Body of pancreas (tissue), 4 donors: Measurements from ENCODE around the gene ATAT1. TPM values are rescaled to one million over a fixed set of nuclear protein-coding genes. Genes with fewer than 3 reads are reported as not detected.

Source experiments
- ATAC-seq: fragments of 150-250 bp; one replicate; pipeline ENCODE4 v1.9.1; 2016
- DNase-seq, 4 donors: peaks; one replicate each; pipeline ENCODE4 v3.0.0-alpha.2; 2019
- H3K27ac ChIP-seq, 4 donors: fragments of 200-600 bp; sonication (generic); 1 replicate in 3 of 4; 2 replicates in 1 of 4; pipeline versions ENCODE4 v1.5.1 to v1.6.1; 2016 to 2019; ENCODE audit warnings: mild to moderate bottlenecking in 1 of 4, mixed read lengths in 1 of 4, moderate library complexity in 1 of 4
- H3K27me3 ChIP-seq, 2 donors: fragments of 200-600 bp; sonication (generic); one replicate each; pipeline ENCODE4 v1.6.0; 2016; ENCODE audit warnings: mild to moderate bottlenecking in 1 of 2
- H3K36me3 ChIP-seq, 2 donors: fragments of 200-600 bp; sonication (generic); replicated peaks in 1 of 2; 2 replicates each; pipeline ENCODE4 v1.5.1; 2016; ENCODE audit warnings: low read depth in 2 of 2; ENCODE audit not compliant: insufficient read depth in 1 of 2
- H3K4me1 ChIP-seq: fragments of 200-600 bp; sonication (generic); one replicate; pipeline ENCODE4 v1.6.0; 2016
- H3K4me3 ChIP-seq, 2 donors: fragments of 200-600 bp; sonication (generic); 1 replicate in 1 of 2; 2 replicates in 1 of 2; pipeline ENCODE4 v1.5.1; 2016 to 2019
- H3K9me3 ChIP-seq, 3 donors: fragments of 200-600 bp; sonication (generic); 1 replicate in 2 of 3; 2 replicates in 1 of 3; pipeline ENCODE4 v1.5.1; 2016
- CTCF ChIP-seq, 7 experiments: fragments of 450-650 bp in 4 of 7; fragments of 200-600 bp in 3 of 7; sonication (generic) in 3 of 7; IDR thresholded peaks; one replicate each; pipeline ENCODE4 v1.5.1; 2016 to 2019; ENCODE audit warnings: antibody characterized with exemption in 7 of 7
- POLR2A ChIP-seq, 3 donors: fragments of 450-650 bp; IDR thresholded peaks; one replicate each; pipeline ENCODE4 v1.6.1; 2016; ENCODE audit warnings: antibody characterized with exemption in 3 of 3, mild to moderate bottlenecking in 2 of 3
- WGBS, 2 donors: methylation state at CpG; one replicate each; pipeline ENCODE4 v1.1.5; 2017; 5-methylcytosine and 5-hydroxymethylcytosine counted together
- intact Hi-C: fragments of 100-400 bp; cut with DNase I; formaldehyde crosslinking; loops from one replicate; pipeline ENCODE4 v1.15.1; 2023
- total RNA-seq, 2 donors: library from RNA; depleted of rRNA; stranded (reverse); fragments of >200 nt; gene quantifications; one replicate each; pipeline ENCODE4 v1.1.0, GENCODE V29; 2016

ATAT1 gene
- total RNA-seq, 2 donors from 2014 or later = 2.0 to 5.4 TPM

GRCh38 chr6:30598912-30599624 is 27.6 kb upstream of the ATAT1 start:
- H3K36me3 ChIP-seq = peaks cover 32 to 35% of the 10 kb centered on the region in 2 donors
- DNase-seq (no peak), ATAC-seq (peak; percentile 16)
- 53 to 56% methylated on average over 12 of the region's 12 CpGs for WGBS, 2 donors
- H3K4me1 ChIP-seq = no peaks in the 10 kb centered on the region
- TF ChIP-seq POLR2A (IDR thresholded peaks at IDR 0.05) = no peak
- no peak for TF ChIP-seq CTCF (IDR thresholded peaks at IDR 0.05)
- H3K27me3 ChIP-seq = no peaks in the 10 kb centered on the region
- intact Hi-C loops = no loop called here
- no peak overlapping the region for H3K27ac ChIP-seq
- H3K4me3 ChIP-seq = no peak overlapping the region
- no peaks in the 10 kb centered on the region for H3K9me3 ChIP-seq

GRCh38 chr6:30599625-30600324 is 26.9 kb upstream of the ATAT1 start:
- Histone ChIP-seq H3K27me3 (no peaks in the 10 kb centered on the region), H3K4me1 (no peaks in the 10 kb centered on the region), H3K4me3 (no peak overlapping the region), H3K36me3 (peaks cover 36 to 39% of the 10 kb centered on the region in 2 donors), H3K27ac (no peak overlapping the region), H3K9me3 (no peaks in the 10 kb centered on the region)
- 70 to 76% methylated on average over 13 of the region's 13 CpGs for WGBS, 2 donors
- peak; percentile 4 for ATAC-seq
- intact Hi-C loops = no loop called here
- no peak for TF ChIP-seq POLR2A (IDR thresholded peaks at IDR 0.05)
- no peak for TF ChIP-seq CTCF (IDR thresholded peaks at IDR 0.05)
- DNase-seq = no peak

GRCh38 chr6:30600451-30600961 is 26.2 kb upstream of the ATAT1 start:
- Histone ChIP-seq H3K4me3 (no peak overlapping the region), H3K4me1 (no peaks in the 10 kb centered on the region), H3K27ac (no peak overlapping the region), H3K36me3 (peaks cover 39 to 43% of the 10 kb centered on the region in 2 donors), H3K27me3 (no peaks in the 10 kb centered on the region), H3K9me3 (no peaks in the 10 kb centered on the region)
- TF ChIP-seq POLR2A (IDR thresholded peaks at IDR 0.05) (peak in 1 of 3 donors; percentile 10), CTCF (IDR thresholded peaks at IDR 0.05) (no peak)
- DNase-seq = peak in 3 of 4 donors; percentile 45 to 50 (median 49)
- WGBS, 2 donors = 74% methylated on average over 5 to 10 of the region's 10 CpGs
- intact Hi-C loops = no loop called here
- no peak for ATAC-seq

GRCh38 chr6:30601436-30601814 is 25.2 kb upstream of the ATAT1 start:
- WGBS, 2 donors = 70 to 78% methylated on average over 6 of the region's 6 CpGs
- intact Hi-C loops = no loop called here
- Histone ChIP-seq H3K4me3 (no peak overlapping the region), H3K36me3 (peaks cover 45 to 51% of the 10 kb centered on the region in 2 donors), H3K4me1 (no peaks in the 10 kb centered on the region), H3K9me3 (no peaks in the 10 kb centered on the region), H3K27ac (no peak overlapping the region), H3K27me3 (no peaks in the 10 kb centered on the region)
- ATAC-seq (no peak), DNase-seq (no peak)
- no peak for TF ChIP-seq POLR2A (IDR thresholded peaks at IDR 0.05)
- no peak for TF ChIP-seq CTCF (IDR thresholded peaks at IDR 0.05)
